ENCODE measurements around the gene ADCY2.

The ADCY2 gene

GRCh38 chr5:7608772-7609171 lies 212.8 kb downstream of the ADCY2 start:
- no peaks in the 10 kb centered on the region for H3K27me3 Mint-ChIP-seq
- ATAC-seq: no peak
- H3K4me3 Mint-ChIP-seq: no peak overlapping the region
- no peaks in the 10 kb centered on the region for H3K36me3 Mint-ChIP-seq
- H3K27ac Mint-ChIP-seq: no peak overlapping the region
- no peaks in the 10 kb centered on the region for H3K9me3 Mint-ChIP-seq
- no peaks in the 10 kb centered on the region for H3K4me1 Mint-ChIP-seq

- Mint-ChIP-seq H3K9me3 (no peaks in the 10 kb centered on the region), H3K36me3 (no peaks in the 10 kb centered on the region), H3K4me3 (no peak overlapping the region), H3K27ac (no peak overlapping the region), H3K4me1 (no peaks in the 10 kb centered on the region), H3K27me3 (no peaks in the 10 kb centered on the region)
- no peak for ATAC-seq
Measured at GRCh38 chr5:7609726-7610125, 213.8 kb downstream of the ADCY2 start.

- H3K4me3 Mint-ChIP-seq: no peak overlapping the region
- no peaks in the 10 kb centered on the region for H3K36me3 Mint-ChIP-seq
- H3K27me3 Mint-ChIP-seq: no peaks in the 10 kb centered on the region
- H3K4me1 Mint-ChIP-seq: no peaks in the 10 kb centered on the region
- no peak for ATAC-seq
- no peak overlapping the region for H3K27ac Mint-ChIP-seq
- no peaks in the 10 kb centered on the region for H3K9me3 Mint-ChIP-seq
Measured at GRCh38 chr5:7610531-7611177, 214.7 kb downstream of the ADCY2 start.

GRCh38 chr5:7611518-7611917 lies 215.6 kb downstream of the ADCY2 start:
- Mint-ChIP-seq H3K36me3 (no peaks in the 10 kb centered on the region), H3K9me3 (no peaks in the 10 kb centered on the region), H3K4me1 (no peaks in the 10 kb centered on the region), H3K27ac (no peak overlapping the region), H3K4me3 (no peak overlapping the region), H3K27me3 (no peaks in the 10 kb centered on the region)
- no peak for ATAC-seq

GRCh38 chr5:7615566-7616061 lies 219.7 kb downstream of the ADCY2 start:
- Mint-ChIP-seq H3K36me3 (no peaks in the 10 kb centered on the region), H3K27me3 (no peaks in the 10 kb centered on the region), H3K4me3 (no peak overlapping the region), H3K27ac (no peak overlapping the region), H3K9me3 (no peaks in the 10 kb centered on the region), H3K4me1 (no peaks in the 10 kb centered on the region)
- ATAC-seq: no peak

- Mint-ChIP-seq H3K4me1 (no peaks in the 10 kb centered on the region), H3K4me3 (no peak overlapping the region), H3K27ac (no peak overlapping the region), H3K27me3 (no peaks in the 10 kb centered on the region), H3K9me3 (no peaks in the 10 kb centered on the region), H3K36me3 (no peaks in the 10 kb centered on the region)
- ATAC-seq: no peak
Measured at GRCh38 chr5:7616897-7617296, 221.0 kb downstream of the ADCY2 start.

- Mint-ChIP-seq H3K4me1 (no peaks in the 10 kb centered on the region), H3K4me3 (no peak overlapping the region), H3K27me3 (no peaks in the 10 kb centered on the region), H3K36me3 (no peaks in the 10 kb centered on the region), H3K27ac (no peak overlapping the region), H3K9me3 (peaks cover 3% of the 10 kb centered on the region)
- no peak for ATAC-seq
Measured at GRCh38 chr5:7622498-7622897, 226.6 kb downstream of the ADCY2 start.

- ATAC-seq: no peak
- H3K4me3 Mint-ChIP-seq: no peak overlapping the region
- H3K27me3 Mint-ChIP-seq: no peaks in the 10 kb centered on the region
- H3K36me3 Mint-ChIP-seq: no peaks in the 10 kb centered on the region
- peaks cover 3% of the 10 kb centered on the region for H3K9me3 Mint-ChIP-seq
- H3K27ac Mint-ChIP-seq: no peak overlapping the region
- no peaks in the 10 kb centered on the region for H3K4me1 Mint-ChIP-seq
Measured at GRCh38 chr5:7625740-7626139, 229.8 kb downstream of the ADCY2 start.

GRCh38 chr5:7628248-7628647 lies 232.3 kb downstream of the ADCY2 start:
- no peak overlapping the region for H3K27ac Mint-ChIP-seq
- H3K4me1 Mint-ChIP-seq: no peaks in the 10 kb centered on the region
- H3K9me3 Mint-ChIP-seq: peaks cover 3% of the 10 kb centered on the region
- no peaks in the 10 kb centered on the region for H3K36me3 Mint-ChIP-seq
- H3K27me3 Mint-ChIP-seq: no peaks in the 10 kb centered on the region
- no peak for ATAC-seq
- no peak overlapping the region for H3K4me3 Mint-ChIP-seq

GRCh38 chr5:7628820-7629219 lies 232.9 kb downstream of the ADCY2 start:
- no peak overlapping the region for H3K4me3 Mint-ChIP-seq
- H3K36me3 Mint-ChIP-seq: no peaks in the 10 kb centered on the region
- peaks cover 3% of the 10 kb centered on the region for H3K9me3 Mint-ChIP-seq
- H3K4me1 Mint-ChIP-seq: no peaks in the 10 kb centered on the region
- no peak overlapping the region for H3K27ac Mint-ChIP-seq
- H3K27me3 Mint-ChIP-seq: no peaks in the 10 kb centered on the region
- no peak for ATAC-seq

GRCh38 chr5:7629561-7629960 lies 233.6 kb downstream of the ADCY2 start:
- no peak for ATAC-seq
- Mint-ChIP-seq H3K4me1 (no peaks in the 10 kb centered on the region), H3K9me3 (peaks cover 3% of the 10 kb centered on the region), H3K27me3 (no peaks in the 10 kb centered on the region), H3K4me3 (no peak overlapping the region), H3K36me3 (no peaks in the 10 kb centered on the region), H3K27ac (no peak overlapping the region)

GRCh38 chr5:7634837-7635236 lies 238.9 kb downstream of the ADCY2 start:
- Mint-ChIP-seq H3K4me1 (no peaks in the 10 kb centered on the region), H3K36me3 (no peaks in the 10 kb centered on the region), H3K27ac (no peak overlapping the region), H3K4me3 (no peak overlapping the region), H3K9me3 (peaks cover 5% of the 10 kb centered on the region), H3K27me3 (no peaks in the 10 kb centered on the region)
- no peak for ATAC-seq

GRCh38 chr5:7638456-7638855 lies 242.5 kb downstream of the ADCY2 start:
- no peaks in the 10 kb centered on the region for H3K36me3 Mint-ChIP-seq
- ATAC-seq: no peak

GRCh38 chr5:7642029-7642428 lies 246.1 kb downstream of the ADCY2 start:
- Mint-ChIP-seq H3K36me3 (no peaks in the 10 kb centered on the region), H3K9me3 (peaks cover 15% of the 10 kb centered on the region), H3K27me3 (no peaks in the 10 kb centered on the region), H3K27ac (no peak overlapping the region), H3K4me3 (no peak overlapping the region), H3K4me1 (no peaks in the 10 kb centered on the region)
- ATAC-seq: no peak

More at GRCh38 chr5:7638456-7638855, 242.5 kb downstream of the ADCY2 start:
- Mint-ChIP-seq H3K27ac (no peak overlapping the region), H3K9me3 (peaks cover 8% of the 10 kb centered on the region), H3K27me3 (no peaks in the 10 kb centered on the region), H3K4me3 (no peak overlapping the region), H3K4me1 (no peaks in the 10 kb centered on the region)

- no peak for ATAC-seq
- H3K9me3 Mint-ChIP-seq: peaks cover 12% of the 10 kb centered on the region
- H3K36me3 Mint-ChIP-seq: no peaks in the 10 kb centered on the region
- no peaks in the 10 kb centered on the region for H3K27me3 Mint-ChIP-seq
- H3K27ac Mint-ChIP-seq: no peak overlapping the region
- H3K4me1 Mint-ChIP-seq: no peaks in the 10 kb centered on the region
- H3K4me3 Mint-ChIP-seq: no peak overlapping the region
Measured at GRCh38 chr5:7644723-7645122, 248.8 kb downstream of the ADCY2 start.

GRCh38 chr5:7650755-7651154 lies 254.8 kb downstream of the ADCY2 start:
- no peak for ATAC-seq
- H3K27ac Mint-ChIP-seq: no peak overlapping the region
- H3K27me3 Mint-ChIP-seq: no peaks in the 10 kb centered on the region
- H3K9me3 Mint-ChIP-seq: no peaks in the 10 kb centered on the region
- H3K4me3 Mint-ChIP-seq: no peak overlapping the region
- no peaks in the 10 kb centered on the region for H3K4me1 Mint-ChIP-seq
- H3K36me3 Mint-ChIP-seq: no peaks in the 10 kb centered on the region
